Measurements from ENCODE around the gene SLCO1B3. TPM values are rescaled to one million over a fixed set of nuclear protein-coding genes. Genes with fewer than 3 reads are reported as not detected.

Gene SLCO1B3
- total and polyA plus RNA-seq, 10 of the 15 experiments (the other 5 are each of a cell fraction or from before 2014, with no cell fraction given) = 0.04 to 1.2 TPM; not detected in 8

DNA sequence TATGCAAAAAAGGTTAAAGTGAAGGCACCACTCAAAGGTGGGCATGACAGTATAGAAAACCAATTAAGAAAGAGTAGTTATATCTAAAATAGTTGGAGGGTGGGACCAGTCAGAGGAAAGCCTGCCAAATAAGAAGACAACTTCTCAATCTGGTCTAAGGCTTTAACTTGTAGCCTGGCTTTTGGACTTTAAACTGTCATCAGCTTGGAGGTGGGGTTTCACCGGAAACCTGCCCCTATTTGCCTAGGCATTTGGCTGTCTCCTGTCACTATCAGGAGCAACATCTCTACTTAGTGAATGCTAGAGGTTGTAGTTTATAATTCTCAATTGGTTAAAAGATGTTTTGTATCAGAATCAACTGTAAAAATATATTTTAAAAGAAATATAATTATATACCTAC is 107.3 kb downstream of the SLCO1B3 start (continued):
- TF ChIP-seq, protein P1, sequence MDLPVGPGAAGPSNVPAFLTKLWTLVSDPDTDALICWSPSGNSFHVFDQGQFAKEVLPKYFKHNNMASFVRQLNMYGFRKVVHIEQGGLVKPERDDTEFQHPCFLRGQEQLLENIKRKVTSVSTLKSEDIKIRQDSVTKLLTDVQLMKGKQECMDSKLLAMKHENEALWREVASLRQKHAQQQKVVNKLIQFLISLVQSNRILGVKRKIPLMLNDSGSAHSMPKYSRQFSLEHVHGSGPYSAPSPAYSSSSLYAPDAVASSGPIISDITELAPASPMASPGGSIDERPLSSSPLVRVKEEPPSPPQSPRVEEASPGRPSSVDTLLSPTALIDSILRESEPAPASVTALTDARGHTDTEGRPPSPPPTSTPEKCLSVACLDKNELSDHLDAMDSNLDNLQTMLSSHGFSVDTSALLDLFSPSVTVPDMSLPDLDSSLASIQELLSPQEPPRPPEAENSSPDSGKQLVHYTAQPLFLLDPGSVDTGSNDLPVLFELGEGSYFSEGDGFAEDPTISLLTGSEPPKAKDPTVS (IDR thresholded peaks at IDR 0.05; ENCODE audit: low read depth, low read length) = no peak
- TF ChIP-seq JUNB (IDR thresholded peaks at IDR 0.05) (no peak), ZNF384 (IDR thresholded peaks at IDR 0.05; ENCODE audit: borderline replicate concordance, low read depth, low read length) (no peak), SPI1 (IDR thresholded peaks at IDR 0.05; ENCODE audit: borderline replicate concordance, insufficient read depth, low read depth, low read length) (no peak)
- TF ChIP-seq, protein P2, sequence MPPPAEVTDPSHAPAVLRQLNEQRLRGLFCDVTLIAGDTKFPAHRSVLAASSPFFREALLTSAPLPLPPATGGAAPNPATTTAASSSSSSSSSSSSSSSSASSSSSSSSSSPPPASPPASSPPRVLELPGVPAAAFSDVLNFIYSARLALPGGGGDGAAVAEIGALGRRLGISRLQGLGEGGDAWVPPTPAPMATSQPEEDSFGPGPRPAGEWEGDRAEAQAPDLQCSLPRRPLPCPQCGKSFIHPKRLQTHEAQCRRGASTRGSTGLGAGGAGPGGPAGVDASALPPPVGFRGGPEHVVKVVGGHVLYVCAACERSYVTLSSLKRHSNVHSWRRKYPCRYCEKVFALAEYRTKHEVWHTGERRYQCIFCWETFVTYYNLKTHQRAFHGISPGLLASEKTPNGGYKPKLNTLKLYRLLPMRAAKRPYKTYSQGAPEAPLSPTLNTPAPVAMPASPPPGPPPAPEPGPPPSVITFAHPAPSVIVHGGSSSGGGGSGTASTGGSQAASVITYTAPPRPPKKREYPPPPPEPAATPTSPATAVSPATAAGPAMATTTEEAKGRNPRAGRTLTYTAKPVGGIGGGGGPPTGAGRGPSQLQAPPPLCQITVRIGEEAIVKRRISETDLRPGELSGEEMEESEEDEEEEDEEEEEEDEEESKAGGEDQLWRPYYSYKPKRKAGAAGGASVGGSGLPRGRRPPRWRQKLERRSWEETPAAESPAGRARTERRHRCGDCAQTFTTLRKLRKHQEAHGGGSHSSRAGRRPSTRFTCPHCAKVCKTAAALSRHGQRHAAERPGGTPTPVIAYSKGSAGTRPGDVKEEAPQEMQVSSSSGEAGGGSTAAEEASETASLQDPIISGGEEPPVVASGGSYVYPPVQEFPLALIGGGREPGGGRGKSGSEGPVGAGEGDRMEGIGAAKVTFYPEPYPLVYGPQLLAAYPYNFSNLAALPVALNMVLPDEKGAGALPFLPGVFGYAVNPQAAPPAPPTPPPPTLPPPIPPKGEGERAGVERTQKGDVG (CRISPR knock-in tag; IDR thresholded peaks at IDR 0.05) = no peak

DNA sequence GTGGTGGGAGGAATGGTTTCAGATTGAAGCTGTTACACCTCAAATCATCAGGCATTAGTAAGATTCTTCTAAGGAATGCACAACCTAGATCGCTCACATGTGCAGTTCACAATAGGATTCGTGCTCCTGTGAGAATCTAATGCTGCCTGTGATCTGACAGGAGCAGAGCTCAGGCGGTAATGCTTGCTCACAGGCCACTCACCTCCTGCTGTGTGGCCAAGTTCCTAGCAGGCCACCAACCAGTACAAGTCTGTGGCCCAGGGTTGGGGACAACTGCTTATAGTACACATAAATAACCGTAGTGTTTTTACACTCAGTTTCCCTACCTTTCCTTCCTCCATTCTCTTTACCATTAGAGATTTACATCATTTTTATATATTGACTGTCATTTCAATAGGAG is 121.4 kb downstream of the SLCO1B3 start:
- ChIA-PET POLR2A (no interaction called here), SMC1A (ENCODE audit: uncharacterized antibody, unreplicated experiment) (no interaction called here), RAD21 (ENCODE audit: unreplicated experiment) (no interaction called here), CTCF (interaction anchor here (1.8 kb wide), 1 partner anchor 18 kb away, joined by 9 read pairs; no protein-coding TSS in a partner anchor)
- H3K36me3 ChIP-seq (ENCODE audit: control insufficient read depth in 2 of 2, insufficient read depth in 2 of 2, low read length in 1 of 2) = no peaks in the 10 kb centered on the region
- no peaks in the 10 kb centered on the region for H3K4me1 ChIP-seq (ENCODE audit: control insufficient read depth, insufficient read depth, low read length)
- no peak overlapping the region for H3K4me2 ChIP-seq (ENCODE audit: control insufficient read depth, insufficient read depth)
- no peak overlapping the region for H2AFZ ChIP-seq (ENCODE audit: control insufficient read depth, low read depth, low read length)
- TF ChIP-seq MTA3 (IDR thresholded peaks at IDR 0.05; ENCODE audit: borderline replicate concordance, low read length) = no peak
- in situ Hi-C loops (cut with MboI) = no loop called here
- ATAC-seq = no peak
- FAIRE-seq = no peak
- H3K27ac ChIP-seq (ENCODE audit: control insufficient read depth, insufficient read depth) = no peak overlapping the region
- BruUV-seq (replicated peaks) = no TSS peak
- no peaks in the 10 kb centered on the region for H4K20me1 ChIP-seq (ENCODE audit: control insufficient read depth, insufficient read depth)
- no peaks in the 10 kb centered on the region for H3K27me3 ChIP-seq (replicated peaks in 1 of 2; ENCODE audit: control insufficient read depth in 2 of 2, insufficient read depth in 2 of 2, low read length in 1 of 2)
- no peaks in the 10 kb centered on the region for H3K79me2 ChIP-seq (ENCODE audit: control insufficient read depth, insufficient read depth, low read length)
- no peaks in the 10 kb centered on the region for H3K9me3 ChIP-seq (replicated peaks; ENCODE audit: control insufficient read depth, insufficient read depth, low read length)
- no peak for DNase-seq (ENCODE audit: low read depth, low spot score)
- no peak overlapping the region for H3K9ac ChIP-seq (ENCODE audit: control insufficient read depth, insufficient read depth, low read length)
- 22% methylated on average over 4 of the region's 4 CpGs for WGBS (ENCODE audit: insufficient coverage, insufficient replicate concordance, low lambda C conversion rate, missing lambda C conversion rate)
- intact Hi-C loops (cut with micrococcal nuclease; ENCODE audit: unreplicated experiment) = no loop called here
- H3K4me3 ChIP-seq = no peak overlapping the region

Data from GM12878 (cell line).